PC-3 (cell line): ENCODE measurements around the gene ZNF346. TPM values are rescaled to one million over a fixed set of nuclear protein-coding genes. Genes with fewer than 3 reads are reported as not detected.

ENCODE experiments used
- ATAC-seq: fragments of 200-7000 bp; cut with Tn5 transposase; 2 replicates; pipeline ENCODE4 v1.9.1; 2020; ENCODE audit warnings: mild to moderate bottlenecking, moderate library complexity
- BruUV-seq: library from RNA; stranded (reverse); fragments of 400-500 nt; replicated peaks from 2 replicates; lab custom pipeline; 2021; lab: Mats Ljungman, UMichigan
- CTCF ChIA-PET: fragments of 300-600 bp; sonication (Branson Sonifier 250); formaldehyde crosslinking; loops from one replicate; lab custom pipeline; 2022; ENCODE audit warnings: antibody characterized with exemption; lab: Charles Lee
- POLR2A ChIA-PET: fragments of 300-600 bp; sonication (Branson Sonifier 250); formaldehyde crosslinking; loops from one replicate; lab custom pipeline; 2022; ENCODE audit warnings: antibody characterized with exemption; ENCODE audit not compliant: unreplicated experiment; lab: Charles Lee
- DNase-seq: peaks from one replicate; pipeline ENCODE4 v3.0.0-alpha.2; 2015
- H2AFZ ChIP-seq: fragments of 300-600 bp; sonication (generic); 2 replicates; pipeline ENCODE4 v1.6.0; 2016; ENCODE audit warnings: antibody characterized with exemption, low read length
- H3F3A ChIP-seq: fragments of 300-600 bp; sonication (generic); one replicate; pipeline ENCODE4 v1.6.0; 2017; ENCODE audit warnings: antibody characterized with exemption, low read length, control low read depth, mild to moderate bottlenecking; ENCODE audit not compliant: unreplicated experiment
- H3K27ac ChIP-seq: fragments of 300-600 bp; sonication (generic); 2 replicates; pipeline ENCODE4 v1.5.1; 2016; ENCODE audit warnings: mild to moderate bottlenecking, low read length
- H3K27me3 ChIP-seq: fragments of 300-600 bp; sonication (generic); 2 replicates; pipeline ENCODE4 v1.6.1; 2016; ENCODE audit warnings: low read length, mixed read lengths
- H3K36me3 ChIP-seq: fragments of 300-600 bp; sonication (generic); 2 replicates; pipeline ENCODE4 v1.6.1; 2016; ENCODE audit warnings: low read depth, mixed run types, low read length, mixed read lengths
- H3K4me1 ChIP-seq: fragments of 300-600 bp; sonication (generic); 2 replicates; pipeline ENCODE4 v1.5.1; 2016; ENCODE audit warnings: low read length; ENCODE audit not compliant: insufficient read depth
- H3K4me2 ChIP-seq: fragments of 300-600 bp; sonication (generic); 2 replicates; pipeline ENCODE4 v1.6.0; 2016; ENCODE audit warnings: low read length
- H3K4me3 ChIP-seq: fragments of 300-600 bp; sonication (generic); 2 replicates; pipeline ENCODE4 v1.5.1; 2016; ENCODE audit warnings: mild to moderate bottlenecking, low read length, mixed read lengths
- H3K79me2 ChIP-seq: fragments of 300-600 bp; sonication (generic); 2 replicates; pipeline ENCODE4 v1.6.1; 2017; ENCODE audit warnings: low read length, mixed read lengths
- H3K9ac ChIP-seq: fragments of 300-600 bp; sonication (generic); 2 replicates; pipeline ENCODE4 v1.6.0; 2016; ENCODE audit warnings: mild to moderate bottlenecking, low read length
- H3K9me2 ChIP-seq: fragments of 300-600 bp; sonication (generic); replicated peaks from 2 replicates; pipeline ENCODE4 v1.6.1; 2016; ENCODE audit warnings: mixed run types, low read length, mixed read lengths
- H3K9me3 ChIP-seq: fragments of 300-600 bp; sonication (generic); 2 replicates; pipeline ENCODE4 v1.6.1; 2016; ENCODE audit warnings: low read length, mixed read lengths
- H4K20me1 ChIP-seq: fragments of 300-600 bp; sonication (generic); 2 replicates; pipeline ENCODE4 v1.6.1; 2016; ENCODE audit warnings: low read length, mixed read lengths
- EZH2 ChIP-seq: fragments of 300-600 bp; sonication (generic); IDR thresholded peaks from one replicate; pipeline ENCODE4 v1.6.1; 2017; ENCODE audit warnings: antibody characterized with exemption, mild to moderate bottlenecking, low read length; ENCODE audit not compliant: unreplicated experiment
- EZH2phosphoT487 ChIP-seq: fragments of 300-600 bp; sonication (generic); IDR thresholded peaks from 2 replicates; pipeline ENCODE4 v1.6.1; 2018; ENCODE audit warnings: mild to moderate bottlenecking, antibody characterized with exemption, low read length, borderline replicate concordance
- intact Hi-C: fragments of 100-400 bp; cut with micrococcal nuclease; formaldehyde crosslinking; loops from 2 replicates; pipeline ENCODE4 v1.9.0; 2023
- total RNA-seq: library from RNA; depleted of rRNA; stranded (reverse); fragments of >200 nt; gene quantifications from 2 replicates; pipeline ENCODE4 v1.2.3, GENCODE V29; 2014
- TF ChIP-seq, protein P1 (sequence below): fragments of 300-600 bp; sonication (generic); conservative IDR thresholded peaks from 2 replicates; pipeline ENCODE4 v1.5.1; 2017; ENCODE audit warnings: antibody characterized with exemption, low read depth, mild to moderate bottlenecking, low read length

Gene ZNF346
- total RNA-seq, 1 experiment from 2014 or later = 38.9 TPM

DNA sequence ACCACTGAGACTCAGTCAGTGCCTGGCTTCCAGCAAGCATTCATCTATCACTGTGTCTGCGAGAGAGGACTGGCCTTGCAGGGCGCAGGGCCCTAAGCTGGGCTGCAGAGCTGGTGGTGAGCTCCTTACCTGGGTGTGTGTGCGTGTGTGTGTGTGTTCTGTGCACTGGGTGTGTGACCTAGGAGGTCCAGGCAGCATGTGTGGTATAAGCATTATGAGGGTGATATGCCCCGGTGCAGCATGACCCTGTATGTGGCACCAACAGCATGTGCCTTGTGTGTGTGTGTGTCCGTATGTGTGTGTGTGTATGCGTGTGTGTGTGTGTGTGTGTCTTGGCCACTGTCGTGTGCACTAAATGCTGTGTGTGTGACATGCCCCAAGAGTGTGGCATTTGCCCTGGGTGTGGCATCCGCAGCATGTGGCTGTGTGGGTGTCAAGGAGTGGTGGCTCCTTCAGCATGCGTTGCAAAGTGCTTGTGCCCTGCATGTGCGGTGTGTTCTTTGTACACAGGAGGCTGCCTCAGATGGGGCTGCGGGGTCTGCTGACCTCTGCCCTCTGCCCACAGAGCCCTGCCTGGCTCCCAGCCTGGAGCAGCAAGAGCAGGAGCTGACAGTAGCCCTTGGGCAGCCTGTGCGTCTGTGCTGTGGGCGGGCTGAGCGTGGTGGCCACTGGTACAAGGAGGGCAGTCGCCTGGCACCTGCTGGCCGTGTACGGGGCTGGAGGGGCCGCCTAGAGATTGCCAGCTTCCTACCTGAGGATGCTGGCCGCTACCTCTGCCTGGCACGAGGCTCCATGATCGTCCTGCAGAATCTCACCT lies 67.5 kb downstream of the ZNF346 start:
- H3K4me2 ChIP-seq = no peak overlapping the region
- H3K9ac ChIP-seq = no peak overlapping the region
- no peak overlapping the region for H2AFZ ChIP-seq
- H3K9me3 ChIP-seq = no peaks in the 10 kb centered on the region
- no peaks in the 10 kb centered on the region for H3K27me3 ChIP-seq
- no peak overlapping the region for H3K4me3 ChIP-seq
- POLR2A ChIA-PET = no interaction called here
- DNase-seq (no peak), ATAC-seq (no peak)
- 0 out of 2 replicates have a peak, but pooled peaks cover 3% of the 10 kb centered on the region for H3K79me2 ChIP-seq
- no peaks in the 10 kb centered on the region for H4K20me1 ChIP-seq
- no peak overlapping the region for H3K27ac ChIP-seq
- TF ChIP-seq, protein P1, sequence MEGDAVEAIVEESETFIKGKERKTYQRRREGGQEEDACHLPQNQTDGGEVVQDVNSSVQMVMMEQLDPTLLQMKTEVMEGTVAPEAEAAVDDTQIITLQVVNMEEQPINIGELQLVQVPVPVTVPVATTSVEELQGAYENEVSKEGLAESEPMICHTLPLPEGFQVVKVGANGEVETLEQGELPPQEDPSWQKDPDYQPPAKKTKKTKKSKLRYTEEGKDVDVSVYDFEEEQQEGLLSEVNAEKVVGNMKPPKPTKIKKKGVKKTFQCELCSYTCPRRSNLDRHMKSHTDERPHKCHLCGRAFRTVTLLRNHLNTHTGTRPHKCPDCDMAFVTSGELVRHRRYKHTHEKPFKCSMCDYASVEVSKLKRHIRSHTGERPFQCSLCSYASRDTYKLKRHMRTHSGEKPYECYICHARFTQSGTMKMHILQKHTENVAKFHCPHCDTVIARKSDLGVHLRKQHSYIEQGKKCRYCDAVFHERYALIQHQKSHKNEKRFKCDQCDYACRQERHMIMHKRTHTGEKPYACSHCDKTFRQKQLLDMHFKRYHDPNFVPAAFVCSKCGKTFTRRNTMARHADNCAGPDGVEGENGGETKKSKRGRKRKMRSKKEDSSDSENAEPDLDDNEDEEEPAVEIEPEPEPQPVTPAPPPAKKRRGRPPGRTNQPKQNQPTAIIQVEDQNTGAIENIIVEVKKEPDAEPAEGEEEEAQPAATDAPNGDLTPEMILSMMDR = no peak
- TF ChIP-seq EZH2phosphoT487 (no peak), EZH2 (no peak)
- no peaks in the 10 kb centered on the region for H3K36me3 ChIP-seq
- H3K4me1 ChIP-seq = peaks cover 8% of the 10 kb centered on the region; the same call in 1 of the 2 replicates
- no peaks in the 10 kb centered on the region for H3K9me2 ChIP-seq
- no TSS peak for BruUV-seq
- intact Hi-C loops = no loop called here
- H3F3A ChIP-seq = peaks cover 6% of the 10 kb centered on the region
- CTCF ChIA-PET = no interaction called here

DNA sequence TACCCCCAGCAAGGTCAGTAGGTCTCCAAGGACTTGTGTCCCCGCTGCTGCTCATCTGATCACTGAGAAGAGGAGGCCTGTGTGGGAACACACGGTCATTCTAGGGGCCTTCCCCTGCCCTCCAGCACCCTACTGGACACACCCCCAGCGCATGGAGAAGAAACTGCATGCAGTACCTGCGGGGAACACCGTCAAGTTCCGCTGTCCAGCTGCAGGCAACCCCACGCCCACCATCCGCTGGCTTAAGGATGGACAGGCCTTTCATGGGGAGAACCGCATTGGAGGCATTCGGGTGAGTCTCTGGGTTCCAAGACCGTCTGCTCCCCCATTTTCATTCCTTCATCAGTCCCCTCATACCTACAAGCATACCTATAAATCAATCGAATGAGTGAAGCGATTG lies 68.3 kb downstream of the ZNF346 start:
- no peaks in the 10 kb centered on the region for H3K27me3 ChIP-seq
- no peak overlapping the region for H3K4me2 ChIP-seq
- H3K4me1 ChIP-seq = peaks cover 8% of the 10 kb centered on the region; the same call in 1 of the 2 replicates
- no peak for TF ChIP-seq EZH2
- TF ChIP-seq, protein P1 = no peak
- TF ChIP-seq EZH2phosphoT487 = no peak
- intact Hi-C loops = no loop called here
- ChIA-PET POLR2A (no interaction called here), CTCF (no interaction called here)
- H3K9me2 ChIP-seq = no peaks in the 10 kb centered on the region
- H3K9me3 ChIP-seq = no peaks in the 10 kb centered on the region
- ATAC-seq = no peak
- BruUV-seq = no TSS peak
- no peaks in the 10 kb centered on the region for H4K20me1 ChIP-seq
- peaks cover 5% of the 10 kb centered on the region for H3F3A ChIP-seq
- H3K27ac ChIP-seq = no peak overlapping the region
- H3K36me3 ChIP-seq = no peaks in the 10 kb centered on the region
- H3K4me3 ChIP-seq = no peak overlapping the region
- H3K79me2 ChIP-seq = 0 out of 2 replicates have a peak, but pooled peaks cover 3% of the 10 kb centered on the region
- no peak for DNase-seq
- no peak overlapping the region for H2AFZ ChIP-seq
- no peak overlapping the region for H3K9ac ChIP-seq

DNA sequence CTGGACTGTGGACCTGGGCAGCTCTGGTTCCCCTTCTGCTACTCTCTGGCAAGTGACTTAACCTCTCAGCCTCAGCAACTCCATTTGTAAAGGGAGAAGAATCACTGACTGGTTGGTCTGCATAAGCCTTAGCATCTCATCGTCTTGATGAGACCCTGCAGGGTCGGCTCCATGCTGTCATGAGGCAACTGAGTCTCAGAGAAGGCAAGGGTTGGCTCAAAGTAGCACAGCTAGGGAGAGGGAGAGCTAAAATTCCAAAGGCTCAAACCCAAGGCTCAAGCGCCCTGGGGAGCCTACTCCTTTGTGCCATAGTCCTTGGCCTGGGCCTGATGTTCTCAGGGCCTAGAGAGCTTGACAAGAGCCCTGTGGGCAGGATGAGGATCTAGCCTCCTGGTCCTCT lies 68.7 kb downstream of the ZNF346 start:
- H3K4me2 ChIP-seq = no peak overlapping the region
- TF ChIP-seq EZH2 (no peak), EZH2phosphoT487 (no peak)
- TF ChIP-seq, protein P1 = no peak
- peaks cover 8% of the 10 kb centered on the region; the same call in 1 of the 2 replicates for H3K4me1 ChIP-seq
- ChIA-PET CTCF (no interaction called here), POLR2A (no interaction called here)
- BruUV-seq = no TSS peak
- no peaks in the 10 kb centered on the region for H3K9me3 ChIP-seq
- H3K9ac ChIP-seq = no peak overlapping the region
- no peak overlapping the region for H3K27ac ChIP-seq
- H3F3A ChIP-seq = peaks cover 1% of the 10 kb centered on the region
- intact Hi-C loops = no loop called here
- DNase-seq (no peak), ATAC-seq (no peak)
- H4K20me1 ChIP-seq = no peaks in the 10 kb centered on the region
- no peaks in the 10 kb centered on the region for H3K36me3 ChIP-seq
- H2AFZ ChIP-seq = no peak overlapping the region
- H3K27me3 ChIP-seq = no peaks in the 10 kb centered on the region
- 0 out of 2 replicates have a peak, but pooled peaks cover 3% of the 10 kb centered on the region for H3K79me2 ChIP-seq
- no peaks in the 10 kb centered on the region for H3K9me2 ChIP-seq
- no peak overlapping the region for H3K4me3 ChIP-seq
